GM23248 (cell line): Measurements from ENCODE around the gene SERBP1. TPM values are rescaled to one million over a fixed set of nuclear protein-coding genes. Genes with fewer than 3 reads are reported as not detected.

Experiments
- DNase-seq: peaks from one replicate; pipeline ENCODE4 v3.0.0-alpha.2; 2015
- H2AFZ ChIP-seq: fragments of 200-600 bp; sonication (generic); 2 replicates; pipeline ENCODE4 v1.6.1; 2016; ENCODE audit warnings: antibody characterized with exemption
- H3F3A ChIP-seq: fragments of 200-600 bp; sonication (generic); 2 replicates; pipeline ENCODE4 v1.6.1; 2016; ENCODE audit warnings: mild to moderate bottlenecking, antibody characterized with exemption, mixed run types; ENCODE audit not compliant: insufficient read depth
- H3K27ac ChIP-seq: fragments of 200-600 bp; sonication (generic); 2 replicates; pipeline ENCODE4 v1.5.1; 2016; ENCODE audit warnings: mild to moderate bottlenecking
- H3K27me3 ChIP-seq: fragments of 200-600 bp; sonication (generic); replicated peaks from 2 replicates; pipeline ENCODE4 v1.6.1; 2016; ENCODE audit warnings: mild to moderate bottlenecking; ENCODE audit not compliant: insufficient read depth
- H3K36me3 ChIP-seq: fragments of 200-600 bp; sonication (generic); 2 replicates; pipeline ENCODE4 v1.6.1; 2016; ENCODE audit warnings: low read depth, mild to moderate bottlenecking
- H3K4me1 ChIP-seq: fragments of 200-600 bp; sonication (generic); 2 replicates; pipeline ENCODE4 v1.6.1; 2016; ENCODE audit warnings: mild to moderate bottlenecking; ENCODE audit not compliant: insufficient read depth
- H3K4me2 ChIP-seq: fragments of 200-600 bp; sonication (generic); one replicate; pipeline ENCODE4 v1.6.1; 2016; ENCODE audit warnings: mild to moderate bottlenecking; ENCODE audit not compliant: unreplicated experiment
- H3K4me3 ChIP-seq: fragments of 200-600 bp; sonication (generic); 2 replicates; pipeline ENCODE4 v1.5.1; 2016; ENCODE audit warnings: mild to moderate bottlenecking
- H3K79me2 ChIP-seq: fragments of 200-600 bp; sonication (generic); 2 replicates; pipeline ENCODE4 v1.6.1; 2016; ENCODE audit warnings: mild to moderate bottlenecking; ENCODE audit not compliant: insufficient read depth
- H3K9ac ChIP-seq: fragments of 200-600 bp; sonication (generic); 2 replicates; pipeline ENCODE4 v1.6.1; 2016; ENCODE audit warnings: mild to moderate bottlenecking
- H3K9me2 ChIP-seq: fragments of 200-600 bp; sonication (generic); 2 replicates; pipeline ENCODE4 v1.6.1; 2016; ENCODE audit warnings: mixed run types, mild to moderate bottlenecking, moderate library complexity; ENCODE audit not compliant: insufficient read depth
- H3K9me3 ChIP-seq: fragments of 200-600 bp; sonication (generic); one replicate; pipeline ENCODE4 v1.6.1; 2017; ENCODE audit warnings: low read depth
- H4K20me1 ChIP-seq: fragments of 200-600 bp; sonication (generic); 2 replicates; pipeline ENCODE4 v1.6.0; 2016; ENCODE audit not compliant: insufficient read depth
- EZH2 ChIP-seq: fragments of 200-600 bp; sonication (generic); IDR thresholded peaks from 2 replicates; pipeline ENCODE4 v1.6.1; 2018; ENCODE audit warnings: antibody characterized with exemption, mild to moderate bottlenecking; ENCODE audit not compliant: insufficient read depth, poor library complexity, severe bottlenecking
- EZH2phosphoT487 ChIP-seq: fragments of 200-600 bp; sonication (generic); IDR thresholded peaks from 2 replicates; pipeline ENCODE4 v1.6.1; 2018; ENCODE audit warnings: antibody characterized with exemption, moderate library complexity, mild to moderate bottlenecking, low read depth; ENCODE audit not compliant: insufficient read depth
- WGBS, 2 experiments: methylation state at CpG; one replicate each; pipeline ENCODE4 v1.1.6; 2015 to 2017; ENCODE audit warnings: low lambda C conversion rate in 2 of 2, low coverage in 1 of 2; ENCODE audit errors: missing lambda C conversion rate in 2 of 2; 5-methylcytosine and 5-hydroxymethylcytosine counted together
- in situ Hi-C: fragments of 300-500 bp; cut with MboI; formaldehyde crosslinking; loops from 2 replicates; pipeline ENCODE4 v1.15.0; 2020
- polyA plus RNA-seq: library from polyadenylated mRNA; unstranded; fragments of >200 nt; fragmentation: Nextera tagmentation; extraction: Ambion mirVana; gene quantifications from 2 replicates; pipeline ENCODE4 v1.2.1, GENCODE V29; 2016
- total RNA-seq: library from RNA; depleted of rRNA; stranded (reverse); fragments of >200 nt; shearing (Covaris generic); gene quantifications from 2 replicates; pipeline ENCODE4 v1.2.3, GENCODE V29; 2014

Gene SERBP1
- total and polyA plus RNA-seq, 2 experiments from 2014 or later: 156 to 204 TPM

DNA sequence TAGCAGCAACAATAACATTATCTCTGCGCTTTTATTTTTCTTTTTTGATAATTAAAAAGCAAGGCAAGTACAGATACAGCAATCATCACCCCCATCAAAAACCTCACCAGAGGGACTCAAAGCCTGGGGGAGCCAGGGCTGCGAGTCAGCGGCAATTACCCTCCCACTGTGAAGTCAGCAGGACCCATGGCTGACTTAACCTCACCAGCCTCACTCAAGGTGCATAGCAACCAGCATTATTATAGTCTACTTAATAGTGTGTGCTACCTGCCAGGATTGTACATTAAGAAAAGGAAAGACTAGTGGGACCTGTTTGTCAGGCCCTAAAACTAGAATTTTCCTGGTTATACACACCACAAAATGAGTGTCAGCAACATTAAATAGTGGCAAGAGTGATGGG, 28.9 kb upstream of the SERBP1 start:
- 87 to 97% methylated on average over 3 of the region's 3 CpGs for WGBS, 2 experiments
- Histone ChIP-seq H3K9me2 (no peaks in the 10 kb centered on the region), H3K4me2 (no peak overlapping the region), H3K9me3 (no peaks in the 10 kb centered on the region), H3K9ac (no peak overlapping the region), H3F3A (no peaks in the 10 kb centered on the region), H3K79me2 (no peaks in the 10 kb centered on the region), H3K36me3 (no peaks in the 10 kb centered on the region), H3K27me3 (no peaks in the 10 kb centered on the region), H3K4me1 (no peaks in the 10 kb centered on the region; the same call in 1 of the 2 replicates), H3K4me3 (no peak overlapping the region), H2AFZ (no peak overlapping the region), H3K27ac (no peak overlapping the region), H4K20me1 (no peaks in the 10 kb centered on the region)
- TF ChIP-seq EZH2 (no peak), EZH2phosphoT487 (no peak)
- DNase-seq: no peak
- in situ Hi-C loops: no loop called here

DNA sequence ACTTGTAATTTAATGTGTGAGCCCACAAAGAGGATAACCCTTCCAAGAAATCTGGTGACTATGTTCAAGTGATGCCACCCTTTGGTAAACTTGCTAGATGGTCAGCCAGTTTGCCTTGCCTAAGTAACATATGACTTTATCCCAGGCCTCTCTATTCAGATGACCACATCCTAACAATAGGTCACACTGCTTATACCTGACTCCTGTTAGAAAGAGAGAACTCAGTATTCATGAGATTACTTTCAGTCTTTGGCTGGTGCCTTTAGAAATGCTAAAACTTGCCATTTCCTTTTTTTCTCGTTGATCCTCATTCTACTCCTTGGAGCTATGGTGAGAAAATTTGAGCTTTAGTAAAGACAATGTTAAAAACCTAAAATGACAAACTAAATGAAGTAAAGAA, 28.5 kb upstream of the SERBP1 start:
- no peaks in the 10 kb centered on the region for H3K79me2 ChIP-seq
- H3K4me3 ChIP-seq: no peak overlapping the region
- DNase-seq: no peak
- WGBS, 2 experiments: 83 to 88% methylated on average over 1 of the region's 1 CpG
- H3K36me3 ChIP-seq: no peaks in the 10 kb centered on the region
- H3K27ac ChIP-seq: no peak overlapping the region
- no peaks in the 10 kb centered on the region for H3F3A ChIP-seq
- in situ Hi-C loops: no loop called here
- no peaks in the 10 kb centered on the region; the same call in 1 of the 2 replicates for H3K4me1 ChIP-seq
- no peak overlapping the region for H2AFZ ChIP-seq
- no peak overlapping the region for H3K9ac ChIP-seq
- no peak overlapping the region for H3K4me2 ChIP-seq
- no peak for TF ChIP-seq EZH2phosphoT487
- H3K9me3 ChIP-seq: no peaks in the 10 kb centered on the region
- no peaks in the 10 kb centered on the region for H3K9me2 ChIP-seq
- H4K20me1 ChIP-seq: no peaks in the 10 kb centered on the region
- no peaks in the 10 kb centered on the region for H3K27me3 ChIP-seq

DNA sequence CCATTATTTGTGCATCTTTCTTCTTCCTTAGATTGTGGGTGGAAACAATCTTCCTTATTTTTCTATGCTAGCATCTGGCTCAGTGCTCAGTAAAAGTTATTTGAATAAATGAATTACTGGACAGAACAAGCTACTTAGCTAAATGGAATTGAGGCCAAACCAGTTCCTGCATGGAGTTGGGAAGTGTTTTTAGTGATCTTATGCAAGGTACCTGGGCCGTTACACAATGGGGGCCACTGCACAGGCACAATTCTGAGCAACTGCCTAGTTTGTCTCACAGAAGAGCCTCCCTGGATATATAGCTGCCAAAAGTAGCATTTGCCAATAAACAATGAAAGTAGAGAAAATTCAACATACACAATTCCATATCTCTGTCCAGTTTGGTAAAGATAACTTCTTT, 27.0 kb upstream of the SERBP1 start:
- Histone ChIP-seq H3K27me3 (0 out of 2 replicates have a peak, but pooled peaks cover 3% of the 10 kb centered on the region), H3K4me2 (no peak overlapping the region), H2AFZ (no peak overlapping the region), H3K27ac (no peak overlapping the region), H4K20me1 (no peaks in the 10 kb centered on the region), H3F3A (no peaks in the 10 kb centered on the region), H3K9ac (no peak overlapping the region), H3K4me1 (no peaks in the 10 kb centered on the region; the same call in 1 of the 2 replicates), H3K36me3 (no peaks in the 10 kb centered on the region), H3K79me2 (no peaks in the 10 kb centered on the region), H3K9me3 (no peaks in the 10 kb centered on the region), H3K4me3 (no peak overlapping the region), H3K9me2 (no peaks in the 10 kb centered on the region)
- TF ChIP-seq EZH2phosphoT487 (no peak), EZH2 (no peak)
- in situ Hi-C loops: no loop called here
- DNase-seq: no peak
- WGBS, 2 experiments: 87 to 93% methylated on average over 1 of the region's 1 CpG

DNA sequence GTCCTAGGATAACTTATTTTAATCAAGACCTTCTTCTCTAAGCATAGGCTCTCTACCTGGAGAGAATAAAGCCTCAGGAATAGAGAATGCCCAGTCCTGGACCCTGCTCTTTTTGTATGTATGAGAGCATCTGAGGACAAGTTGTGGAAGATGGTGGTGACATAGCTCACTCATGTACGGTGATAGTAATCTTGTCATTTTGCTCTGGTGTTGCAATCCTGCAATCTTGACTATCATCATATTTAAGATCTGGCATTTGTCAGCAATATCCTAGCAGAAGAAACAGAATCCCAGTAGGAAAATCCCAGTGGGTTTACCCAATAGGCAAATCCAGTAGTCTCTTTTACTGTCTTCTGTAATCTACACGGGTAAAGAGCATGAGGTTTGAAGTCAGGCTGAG, 21.6 kb upstream of the SERBP1 start:
- no peaks in the 10 kb centered on the region for H3K36me3 ChIP-seq
- in situ Hi-C loops: no loop called here
- 39 to 46% methylated on average over 2 of the region's 2 CpGs for WGBS, 2 experiments

DNA sequence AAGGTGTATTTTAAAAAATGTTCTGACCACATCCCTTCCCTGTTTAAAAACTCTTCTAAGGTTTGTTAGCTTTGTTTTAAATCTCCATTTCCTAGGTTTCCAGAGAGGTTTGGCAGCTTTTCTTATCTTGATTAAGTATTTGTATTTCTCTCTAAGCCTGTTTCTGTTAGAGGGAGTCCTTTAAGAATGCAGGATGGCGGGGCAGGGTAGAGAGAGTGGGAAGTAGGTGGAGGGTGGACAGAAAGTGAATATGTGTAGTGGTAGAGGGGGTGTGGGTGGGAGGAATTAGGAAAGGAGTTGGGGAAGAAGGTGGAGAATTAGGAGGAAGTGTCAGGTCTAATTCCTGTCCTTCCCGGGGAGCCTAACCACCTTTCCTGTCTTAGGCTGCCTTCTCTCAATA, 21.2 kb upstream of the SERBP1 start:
- no peaks in the 10 kb centered on the region for H3F3A ChIP-seq
- no peaks in the 10 kb centered on the region for H3K36me3 ChIP-seq
- no peak overlapping the region for H3K27ac ChIP-seq
- 97 to 98% methylated on average over 2 of the region's 2 CpGs for WGBS, 2 experiments
- H3K4me1 ChIP-seq: no peaks in the 10 kb centered on the region
- in situ Hi-C loops: no loop called here
- H3K9me3 ChIP-seq: no peaks in the 10 kb centered on the region
- no peak for DNase-seq
- no peak for TF ChIP-seq EZH2
- no peak for TF ChIP-seq EZH2phosphoT487
- H3K27me3 ChIP-seq: 0 out of 2 replicates have a peak, but pooled peaks cover 22% of the 10 kb centered on the region
- H3K9ac ChIP-seq: no peak overlapping the region
- no peak overlapping the region for H2AFZ ChIP-seq
- H3K4me3 ChIP-seq: no peak overlapping the region
- no peak overlapping the region for H3K4me2 ChIP-seq
- no peaks in the 10 kb centered on the region for H3K9me2 ChIP-seq
- H4K20me1 ChIP-seq: no peaks in the 10 kb centered on the region
- H3K79me2 ChIP-seq: no peaks in the 10 kb centered on the region

More for the DNA sequence above, 21.6 kb upstream of the SERBP1 start:
- Histone ChIP-seq H3K9me3 (no peaks in the 10 kb centered on the region), H3K27me3 (0 out of 2 replicates have a peak, but pooled peaks cover 22% of the 10 kb centered on the region), H3K9me2 (no peaks in the 10 kb centered on the region), H2AFZ (no peak overlapping the region), H3K27ac (no peak overlapping the region), H3K4me1 (no peaks in the 10 kb centered on the region), H3K4me2 (no peak overlapping the region), H3K4me3 (no peak overlapping the region), H3F3A (no peaks in the 10 kb centered on the region), H4K20me1 (no peaks in the 10 kb centered on the region), H3K79me2 (no peaks in the 10 kb centered on the region), H3K9ac (no peak overlapping the region)
- DNase-seq: no peak
- TF ChIP-seq EZH2phosphoT487 (no peak), EZH2 (no peak)
